HepG2 (cell line): ENCODE results near the gene BST1. TPM values are rescaled to one million over a fixed set of nuclear protein-coding genes. Genes with fewer than 3 reads are reported as not detected.

Experiments
- CBFB ChIP-seq: sonication (generic); formaldehyde crosslinking; IDR thresholded peaks from 2 replicates; pipeline ENCODE4 v1.4.0; 2020; ENCODE audit warnings: missing genetic modification reagents
- ERF ChIP-seq: IDR thresholded peaks from 2 replicates; pipeline ENCODE4 v1.6.1; 2018; ENCODE audit warnings: missing biosample characterization, missing genetic modification reagents
- GABPB1 ChIP-seq: IDR thresholded peaks from 2 replicates; pipeline ENCODE4 v1.6.1; 2016; ENCODE audit warnings: mild to moderate bottlenecking, missing genetic modification reagents, moderate library complexity, missing compliant biosample characterization
- KLF11 ChIP-seq: IDR thresholded peaks from 2 replicates; pipeline ENCODE4 v1.6.1; 2016; ENCODE audit warnings: missing compliant biosample characterization
- KLF9 ChIP-seq: IDR thresholded peaks from 2 replicates; pipeline ENCODE4 v1.6.1; 2016; ENCODE audit warnings: low read depth
- NR2C2 ChIP-seq: sonication (generic); formaldehyde crosslinking; IDR thresholded peaks from 2 replicates; pipeline ENCODE4 v1.4.0; 2020; ENCODE audit warnings: missing genetic modification reagents, mild to moderate bottlenecking, moderate library complexity, borderline replicate concordance
- POLR2AphosphoS5 ChIP-seq: IDR thresholded peaks from 2 replicates; pipeline ENCODE4 v1.6.1; 2012; ENCODE audit warnings: low read depth, low read length
- RBFOX2 ChIP-seq: fragments of 200-400 bp; formaldehyde crosslinking; IDR thresholded peaks from 2 replicates; pipeline ENCODE4 v1.6.1; 2017; ENCODE audit warnings: low read depth, mild to moderate bottlenecking, low read length
- RNF2 ChIP-seq: fragments of 450-650 bp; conservative IDR thresholded peaks from 2 replicates; pipeline ENCODE4 v1.6.1; 2016; ENCODE audit warnings: low read depth
- SNAPC5 ChIP-seq: sonication (generic); formaldehyde crosslinking; IDR thresholded peaks from 2 replicates; pipeline ENCODE4 v1.8.1; 2023; ENCODE audit warnings: mild to moderate bottlenecking, missing genetic modification reagents, borderline replicate concordance
- STAG1 ChIP-seq: sonication (generic); formaldehyde crosslinking; IDR thresholded peaks from 2 replicates; pipeline ENCODE4 v1.4.0; 2020; ENCODE audit warnings: missing genetic modification reagents
- TBP ChIP-seq: sonication (generic); formaldehyde crosslinking; IDR thresholded peaks from 2 replicates; pipeline ENCODE4 v1.5.0; 2020; ENCODE audit warnings: missing genetic modification reagents
- YEATS4 ChIP-seq: sonication (generic); formaldehyde crosslinking; IDR thresholded peaks from 2 replicates; pipeline ENCODE4 v1.4.0; 2020; ENCODE audit warnings: missing genetic modification reagents, borderline replicate concordance
- ZEB1 ChIP-seq: IDR thresholded peaks from 2 replicates; pipeline ENCODE4 v1.6.1; 2012; ENCODE audit warnings: mild to moderate bottlenecking, low read depth, inconsistent platforms; ENCODE audit not compliant: insufficient replicate concordance
- ZNF280D ChIP-seq: sonication (generic); formaldehyde crosslinking; IDR thresholded peaks from 2 replicates; pipeline ENCODE4 v1.5.1; 2020; ENCODE audit warnings: mild to moderate bottlenecking, missing genetic modification reagents
- ZNF563 ChIP-seq: sonication (generic); formaldehyde crosslinking; IDR thresholded peaks from 2 replicates; pipeline ENCODE4 v1.8.0; 2022; ENCODE audit warnings: mild to moderate bottlenecking, moderate library complexity, missing genetic modification reagents
- ZNF570 ChIP-seq: sonication (generic); formaldehyde crosslinking; IDR thresholded peaks from 2 replicates; pipeline ENCODE4 v1.4.0; 2020; ENCODE audit warnings: mild to moderate bottlenecking, missing genetic modification reagents, borderline replicate concordance
- ZNF616 ChIP-seq: sonication (generic); formaldehyde crosslinking; IDR thresholded peaks from 2 replicates; pipeline ENCODE4 v1.5.0; 2020; ENCODE audit warnings: low read depth, mild to moderate bottlenecking, missing genetic modification reagents
- ZNF775 ChIP-seq: sonication (generic); formaldehyde crosslinking; IDR thresholded peaks from 2 replicates; pipeline ENCODE4 v1.4.0; 2020; ENCODE audit warnings: missing genetic modification reagents, mild to moderate bottlenecking, moderate library complexity, borderline replicate concordance
- ZNF879 ChIP-seq: sonication (generic); formaldehyde crosslinking; IDR thresholded peaks from 2 replicates; pipeline ENCODE4 v1.8.1; 2023; ENCODE audit warnings: missing genetic modification reagents
- polyA plus RNA-seq, 8 experiments: library from polyadenylated mRNA; depleted of rRNA in 3 of 8; stranded (reverse) in 7 of 8; unstranded in 1 of 8; fragments of >200 nt; fragmentation: Illumina TruSeq in 4 of 8; extraction: Trizol in 4 of 8; gene quantifications; 2 replicates each; pipeline versions ENCODE4 v1.2.1 to v1.2.3, GENCODE V29; 2011 to 2016; ENCODE audit warnings: low read depth in 4 of 8, missing spikeins in 1 of 8, mixed read lengths in 1 of 8; ENCODE audit not compliant: insufficient read depth in 1 of 8
- total RNA-seq, 5 experiments: library from RNA; depleted of rRNA; stranded (reverse); fragments of >200 nt; fragmentation: Illumina TruSeq; extraction: Trizol; gene quantifications; 2 replicates each; pipeline ENCODE4 v1.2.3, GENCODE V29; 2016; ENCODE audit warnings: low read depth in 1 of 5
- TF ChIP-seq, protein P1 (sequence below): IDR thresholded peaks from 2 replicates; pipeline ENCODE4 v1.6.1; 2016; ENCODE audit warnings: low read depth
- TF ChIP-seq, protein P2 (sequence below): IDR thresholded peaks from 2 replicates; pipeline ENCODE4 v1.6.1; 2016; ENCODE audit warnings: low read depth, control low read depth
- TF ChIP-seq, protein P3 (sequence below): sonication (generic); formaldehyde crosslinking; IDR thresholded peaks from 2 replicates; pipeline ENCODE4 v1.4.0; 2020; ENCODE audit warnings: missing genetic modification reagents, mild to moderate bottlenecking, borderline replicate concordance

BST1 gene
- total and polyA plus RNA-seq, 2 of the 13 experiments (the other 11 are each of a cell fraction or from before 2014, with no cell fraction given): 0.09 to 0.49 TPM

- TF ChIP-seq POLR2AphosphoS5 (peak; percentile 74), CBFB (CRISPR knock-in tag) (0 out of 2 replicates have a peak, but pooled peaks have one; percentile 12), ZNF775 (no peak), KLF9 (CRISPR knock-in tag) (no peak), ERF (peak; percentile 16; the same call in 1 of the 2 replicates), ZNF879 (CRISPR knock-in tag) (no peak), KLF11 (CRISPR knock-in tag) (no peak), YEATS4 (peak; percentile 61), TBP (no peak), ZNF563 (peak; percentile 44; the same call in 1 of the 2 replicates), RNF2 (peak; percentile 84), RBFOX2 (peak; percentile 85), ZNF616 (CRISPR knock-in tag) (0 out of 2 replicates have a peak, but pooled peaks have one; percentile 43), ZNF570 (no peak), ZEB1 (no peak), GABPB1 (CRISPR knock-in tag) (peak; percentile 42; the same call in 1 of the 2 replicates), STAG1 (CRISPR knock-in tag) (no peak), NR2C2 (no peak), SNAPC5 (CRISPR knock-in tag) (peak; percentile 57; the same call in 1 of the 2 replicates), ZNF280D (CRISPR knock-in tag) (0 out of 2 replicates have a peak, but pooled peaks have one; percentile 11)
- TF ChIP-seq, protein P1, sequence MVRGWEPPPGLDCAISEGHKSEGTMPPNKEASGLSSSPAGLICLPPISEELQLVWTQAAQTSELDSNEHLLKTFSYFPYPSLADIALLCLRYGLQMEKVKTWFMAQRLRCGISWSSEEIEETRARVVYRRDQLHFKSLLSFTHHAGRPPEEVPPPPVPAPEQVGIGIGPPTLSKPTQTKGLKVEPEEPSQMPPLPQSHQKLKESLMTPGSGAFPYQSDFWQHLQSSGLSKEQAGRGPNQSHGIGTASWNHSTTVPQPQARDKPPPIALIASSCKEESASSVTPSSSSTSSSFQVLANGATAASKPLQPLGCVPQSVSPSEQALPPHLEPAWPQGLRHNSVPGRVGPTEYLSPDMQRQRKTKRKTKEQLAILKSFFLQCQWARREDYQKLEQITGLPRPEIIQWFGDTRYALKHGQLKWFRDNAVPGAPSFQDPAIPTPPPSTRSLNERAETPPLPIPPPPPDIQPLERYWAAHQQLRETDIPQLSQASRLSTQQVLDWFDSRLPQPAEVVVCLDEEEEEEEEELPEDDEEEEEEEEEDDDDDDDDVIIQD (CRISPR knock-in tag): no peak
- TF ChIP-seq, protein P2, sequence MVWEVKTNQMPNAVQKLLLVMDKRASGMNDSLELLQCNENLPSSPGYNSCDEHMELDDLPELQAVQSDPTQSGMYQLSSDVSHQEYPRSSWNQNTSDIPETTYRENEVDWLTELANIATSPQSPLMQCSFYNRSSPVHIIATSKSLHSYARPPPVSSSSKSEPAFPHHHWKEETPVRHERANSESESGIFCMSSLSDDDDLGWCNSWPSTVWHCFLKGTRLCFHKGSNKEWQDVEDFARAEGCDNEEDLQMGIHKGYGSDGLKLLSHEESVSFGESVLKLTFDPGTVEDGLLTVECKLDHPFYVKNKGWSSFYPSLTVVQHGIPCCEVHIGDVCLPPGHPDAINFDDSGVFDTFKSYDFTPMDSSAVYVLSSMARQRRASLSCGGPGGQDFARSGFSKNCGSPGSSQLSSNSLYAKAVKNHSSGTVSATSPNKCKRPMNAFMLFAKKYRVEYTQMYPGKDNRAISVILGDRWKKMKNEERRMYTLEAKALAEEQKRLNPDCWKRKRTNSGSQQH: peak; percentile 51; the same call in 1 of the 2 replicates
- TF ChIP-seq, protein P3, sequence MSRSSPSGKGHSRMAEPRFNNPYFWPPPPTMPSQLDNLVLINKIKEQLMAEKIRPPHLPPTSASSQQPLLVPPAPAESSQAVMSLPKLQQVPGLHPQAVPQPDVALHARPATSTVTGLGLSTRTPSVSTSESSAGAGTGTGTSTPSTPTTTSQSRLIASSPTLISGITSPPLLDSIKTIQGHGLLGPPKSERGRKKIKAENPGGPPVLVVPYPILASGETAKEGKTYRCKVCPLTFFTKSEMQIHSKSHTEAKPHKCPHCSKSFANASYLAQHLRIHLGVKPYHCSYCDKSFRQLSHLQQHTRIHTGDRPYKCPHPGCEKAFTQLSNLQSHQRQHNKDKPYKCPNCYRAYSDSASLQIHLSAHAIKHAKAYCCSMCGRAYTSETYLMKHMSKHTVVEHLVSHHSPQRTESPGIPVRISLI: no peak
Measured at GRCh38 chr4:15655223-15656037, 47.4 kb upstream of the BST1 start, which contains the start of gene FBXL5 (continued).
